DMS114 treated with DMSO at 0.1 percent for 48 hours (cell line): Measurements from ENCODE around the gene ABHD13.
"Not testable (repeated sequence)": the region's sequence is repeated elsewhere in the genome, so short reads cannot be mapped to it uniquely, and the experiment has no call there.

Experiments used
- DNase-seq: peaks from one replicate; lab custom pipeline; 2025; ENCODE audit not compliant: unreplicated experiment; lab: John Stamatoyannopoulos, UW

Gene ABHD13

DNA sequence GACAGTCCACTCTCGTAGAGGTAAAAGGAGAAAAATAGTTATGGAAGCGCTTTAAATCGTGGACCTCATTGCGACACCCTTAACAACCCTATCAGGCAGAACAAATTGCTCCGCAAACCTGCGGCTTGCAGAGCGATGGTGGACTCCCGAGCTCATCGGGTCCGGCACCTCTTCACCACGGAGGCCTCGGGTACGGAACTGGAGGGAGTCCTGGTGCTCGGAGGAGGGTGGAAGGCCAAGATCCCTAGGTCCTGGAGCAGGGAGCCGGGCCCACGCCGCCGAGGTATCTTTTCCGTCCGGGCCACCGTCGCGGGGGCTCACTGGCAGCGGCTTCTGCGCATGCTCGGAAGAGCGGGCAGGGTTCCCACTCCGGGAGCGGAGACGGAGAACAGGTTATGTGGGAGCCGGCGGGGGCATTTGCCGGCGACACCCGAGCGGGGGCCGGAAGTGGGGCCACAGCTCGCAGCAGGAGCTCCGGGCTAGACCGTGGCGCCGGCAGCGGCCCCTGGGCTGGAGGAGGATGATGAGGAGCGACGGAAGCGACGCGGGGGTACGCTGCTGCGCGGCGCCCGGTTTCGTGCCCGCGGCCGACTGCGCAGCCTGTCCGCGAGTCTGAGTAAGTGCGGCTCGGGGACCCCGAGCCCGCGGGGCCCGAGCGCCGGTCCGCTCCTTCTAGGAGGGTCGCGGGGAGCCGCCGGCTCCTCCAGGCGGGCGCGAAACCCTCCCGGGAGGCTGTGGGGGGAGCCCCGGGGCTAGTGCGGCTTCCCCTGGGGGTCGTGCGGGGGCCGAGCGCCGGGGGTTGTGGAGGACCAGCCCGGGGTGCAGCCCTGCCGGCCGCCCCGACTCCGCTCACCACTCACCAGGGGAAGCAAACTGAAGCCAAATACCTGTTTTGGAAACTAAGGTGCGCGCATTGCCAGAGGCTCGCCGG, at the start of gene ABHD13:
TSS of gene ABHD13 (plus strand) at position 349 of the 931 bp plus-strand sequence. CDS start 10,827 bp downstream, outside the sequence.
- DNase-seq, result peak; percentile 56

DNA sequence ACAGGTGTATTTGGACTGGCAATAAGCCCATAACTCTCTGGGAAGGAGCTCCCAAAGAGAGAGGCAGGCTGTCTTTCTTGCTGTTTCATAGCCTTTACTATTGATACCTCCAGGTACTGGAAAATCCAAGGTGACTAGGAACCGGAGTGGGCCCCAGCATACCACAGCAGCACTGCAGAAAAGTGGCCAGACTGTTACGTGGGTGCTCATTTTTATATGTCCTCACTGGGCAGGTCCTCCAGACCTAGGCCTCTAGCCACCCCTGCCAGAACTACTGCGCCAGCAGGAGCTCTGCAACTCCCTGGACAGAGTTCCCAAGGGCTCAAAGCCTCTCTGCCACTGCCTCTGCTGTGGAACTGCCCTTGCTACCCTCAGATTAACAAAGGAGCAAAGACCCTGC, 49.3 kb upstream of the ABHD13 start:
- DNase-seq, result no peak

DNA sequence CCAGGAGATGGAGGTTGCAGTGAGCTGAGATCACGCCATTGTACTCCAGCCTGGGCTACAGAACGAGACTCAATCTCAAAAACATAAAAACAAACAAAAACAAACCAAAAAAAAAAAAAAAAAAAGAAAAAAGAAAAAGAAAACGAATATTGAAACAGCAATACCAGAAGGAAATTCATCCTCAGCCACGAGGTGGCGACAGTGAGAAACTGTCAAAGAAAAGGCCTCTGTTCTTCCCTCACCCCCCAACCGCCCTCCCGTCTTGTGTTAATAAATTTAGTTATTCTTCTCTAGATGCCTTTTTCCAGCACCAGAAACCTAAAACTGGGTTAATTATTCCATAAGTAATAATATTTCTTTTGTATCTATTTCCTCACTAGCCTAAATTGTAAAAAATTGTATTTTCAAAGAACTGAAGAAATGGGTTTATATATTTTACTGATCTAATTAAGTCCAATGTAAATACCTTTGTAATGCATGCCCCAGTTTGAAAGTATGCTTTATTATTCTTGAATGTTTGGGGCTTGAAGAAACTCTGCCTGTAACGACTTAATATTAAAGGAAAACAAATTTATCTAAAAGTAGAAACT, 41.4 kb upstream of the ABHD13 start:
- DNase-seq, result no peak

DNA sequence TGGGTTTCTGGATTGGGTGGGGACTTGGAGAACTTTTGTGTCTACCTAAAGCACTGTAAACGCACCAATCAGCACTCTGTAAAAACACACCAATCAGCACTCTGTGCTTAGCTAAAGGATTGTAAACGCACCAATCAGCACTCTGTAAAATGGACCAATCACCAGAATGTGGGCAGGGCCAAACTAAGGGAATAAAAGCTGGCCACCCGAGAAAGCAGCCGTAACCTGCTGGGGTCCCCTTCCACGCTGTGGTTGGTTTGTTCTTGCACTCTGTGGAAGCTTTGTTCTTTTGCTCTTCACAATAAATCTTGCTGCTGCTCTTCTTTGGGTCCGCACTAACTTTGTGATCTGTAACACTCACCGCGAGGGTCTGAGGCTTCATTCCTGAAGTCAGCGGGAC, 40.1 kb upstream of the ABHD13 start:
- DNase-seq, result no peak

DNA sequence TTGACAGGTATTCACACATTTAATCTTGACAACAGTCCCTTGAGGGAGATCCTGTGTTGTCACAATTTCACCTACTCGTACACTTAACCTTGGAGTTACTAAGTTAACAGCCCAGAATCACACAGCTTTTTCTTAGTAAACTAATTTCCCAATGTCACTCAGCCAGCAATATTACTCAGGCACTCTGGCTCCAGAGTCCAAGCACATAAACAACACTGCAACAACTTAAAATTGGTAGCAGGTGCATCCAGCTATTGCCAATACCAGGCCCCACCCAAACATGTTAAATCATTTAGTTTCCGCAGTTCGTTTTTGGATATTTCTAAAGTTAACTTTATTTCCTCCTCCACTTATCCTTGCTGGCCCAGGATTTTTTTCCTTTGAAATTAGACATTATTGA, 35.5 kb upstream of the ABHD13 start:
- DNase-seq, result no peak

DNA sequence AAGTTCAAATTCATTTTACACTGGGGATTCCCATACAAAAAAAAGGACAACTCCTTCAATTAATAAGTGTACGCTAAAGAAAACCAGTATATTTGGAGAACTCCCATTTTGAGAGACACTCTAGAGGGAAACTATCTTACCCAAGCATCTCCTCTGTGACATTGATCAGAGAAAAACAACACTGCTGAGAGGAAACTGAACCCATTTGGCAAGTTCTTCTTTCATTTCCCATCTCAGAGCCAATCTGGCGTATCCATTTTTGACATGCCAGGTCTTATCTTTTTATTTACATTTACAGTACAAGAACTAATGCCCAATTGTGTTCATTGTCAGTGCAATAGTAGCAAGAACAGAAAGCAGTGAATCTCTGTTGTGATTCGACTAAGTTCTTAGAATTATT, 33.0 kb upstream of the ABHD13 start:
- DNase-seq, result no peak

DNA sequence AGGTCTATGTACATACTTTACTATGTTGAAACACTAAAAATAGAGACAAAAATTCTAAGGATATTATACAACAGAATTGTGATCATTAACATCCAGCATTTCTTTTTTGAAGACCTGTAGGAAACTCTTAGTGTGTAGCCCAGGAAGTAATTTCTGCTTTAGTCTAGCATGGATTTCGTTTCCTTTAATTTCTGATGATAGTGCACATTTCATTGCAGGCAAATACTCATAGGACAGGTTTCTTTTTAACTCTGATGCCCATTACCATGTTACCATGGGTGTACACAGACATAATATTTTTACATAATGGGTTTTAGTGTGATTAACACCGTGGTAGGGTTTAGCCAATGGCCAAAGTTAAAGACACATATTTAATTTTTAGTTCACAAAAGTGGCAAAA, 29.9 kb upstream of the ABHD13 start:
- DNase-seq, result no peak

DNA sequence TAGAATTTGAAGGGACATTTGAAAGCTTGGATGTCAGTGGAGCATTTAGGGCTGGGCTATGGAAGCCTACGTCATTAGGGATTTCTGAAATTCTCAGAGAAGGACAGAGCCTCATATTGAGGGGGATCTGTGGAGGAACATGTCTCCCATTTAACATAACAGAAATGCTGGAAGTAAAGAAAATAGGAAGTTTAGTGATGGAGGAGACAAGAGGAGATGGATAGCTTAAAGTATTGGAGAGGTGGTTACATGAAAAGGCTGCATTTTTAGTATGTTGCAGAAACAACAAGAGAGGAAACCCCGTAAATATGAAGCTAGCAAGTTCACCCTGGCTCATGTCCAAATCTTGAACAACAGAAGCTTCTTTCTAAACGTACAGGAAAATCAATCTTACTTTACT, 27.3 kb upstream of the ABHD13 start:
- DNase-seq, result no peak

DNA sequence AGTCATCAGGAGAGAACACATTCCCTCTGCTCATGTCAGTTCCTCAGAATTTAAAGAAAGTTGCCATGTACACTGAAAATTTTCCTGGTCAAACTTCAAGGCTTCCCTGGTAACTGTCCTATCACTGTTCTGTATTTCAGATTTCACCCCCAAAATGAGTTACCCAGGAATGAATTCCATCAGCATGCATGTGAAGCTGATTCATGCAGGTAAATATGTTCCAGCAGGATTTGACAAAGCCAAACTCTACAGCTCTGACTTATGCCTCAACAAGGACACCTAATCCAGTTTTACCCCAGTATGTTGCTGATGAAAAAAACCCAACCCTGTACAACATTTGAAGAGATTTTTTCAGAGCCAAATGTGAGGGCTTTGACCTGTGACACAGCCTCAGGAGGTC, 24.4 kb upstream of the ABHD13 start:
- DNase-seq, result no peak

DNA sequence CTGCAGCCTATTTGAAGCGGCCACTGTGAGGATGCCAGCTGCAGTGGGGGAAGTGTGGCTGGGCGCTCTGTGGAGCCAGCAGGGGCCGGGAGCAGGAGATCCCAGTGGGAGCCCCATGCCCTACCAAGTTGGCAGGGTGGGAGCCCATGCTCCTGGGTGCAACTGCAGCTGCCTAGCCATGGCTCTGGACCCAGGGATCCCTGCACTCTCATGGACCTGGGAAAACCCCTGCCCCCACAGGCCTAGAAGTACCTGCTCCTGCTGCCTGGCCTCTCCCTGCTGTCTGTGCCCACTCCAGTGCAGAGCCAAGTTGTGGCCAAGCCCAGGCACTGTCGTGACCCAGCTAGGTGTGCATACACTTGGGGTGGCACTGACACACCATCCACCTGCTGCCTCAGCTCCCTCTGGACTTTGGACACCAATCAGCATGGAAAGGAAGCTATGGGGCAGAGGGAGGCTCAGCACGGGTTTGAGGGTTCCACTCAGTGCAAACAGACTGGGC, 23.7 kb upstream of the ABHD13 start:
- DNase-seq, result no peak

DNA sequence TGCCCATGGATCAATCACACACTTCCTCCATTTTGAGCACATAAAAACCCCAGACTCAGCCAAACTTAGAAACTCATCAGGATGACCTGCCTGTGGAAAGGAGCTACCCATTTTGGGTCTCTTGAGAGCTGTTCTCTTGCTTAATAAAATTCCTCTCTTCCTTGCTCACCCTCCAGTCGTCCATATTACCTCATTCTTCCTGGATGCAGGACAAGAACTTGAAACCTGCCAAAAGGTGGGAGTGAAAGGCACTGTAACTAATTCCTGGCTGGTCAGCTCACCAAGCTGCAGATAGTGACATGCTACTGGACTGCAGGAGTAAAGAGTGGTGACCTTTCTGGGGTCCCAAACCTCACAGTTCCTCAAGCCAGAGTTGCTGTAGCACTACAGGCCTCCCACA, 23.0 kb upstream of the ABHD13 start:
- no peak for DNase-seq

DNA sequence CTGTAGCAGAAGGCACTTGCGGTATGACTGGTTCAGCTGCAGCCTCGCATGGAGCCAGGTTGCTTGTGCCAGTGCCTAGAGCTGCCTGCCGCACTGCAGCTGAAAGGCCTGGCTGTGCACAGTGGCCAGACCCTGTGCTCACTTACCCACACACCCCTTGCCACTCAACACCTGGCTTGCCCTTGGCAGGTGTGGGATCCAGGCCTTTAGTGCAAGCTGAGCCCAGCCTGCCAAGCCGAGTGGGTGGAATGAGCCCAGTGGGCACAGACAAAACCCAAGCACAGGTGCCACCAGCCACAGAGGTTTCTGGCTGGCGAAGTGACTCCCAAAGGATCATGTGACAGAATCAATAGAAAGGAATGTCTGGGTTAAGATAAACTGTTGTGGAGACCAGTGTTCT, 22.3 kb upstream of the ABHD13 start:
- DNase-seq, result no peak

DNA sequence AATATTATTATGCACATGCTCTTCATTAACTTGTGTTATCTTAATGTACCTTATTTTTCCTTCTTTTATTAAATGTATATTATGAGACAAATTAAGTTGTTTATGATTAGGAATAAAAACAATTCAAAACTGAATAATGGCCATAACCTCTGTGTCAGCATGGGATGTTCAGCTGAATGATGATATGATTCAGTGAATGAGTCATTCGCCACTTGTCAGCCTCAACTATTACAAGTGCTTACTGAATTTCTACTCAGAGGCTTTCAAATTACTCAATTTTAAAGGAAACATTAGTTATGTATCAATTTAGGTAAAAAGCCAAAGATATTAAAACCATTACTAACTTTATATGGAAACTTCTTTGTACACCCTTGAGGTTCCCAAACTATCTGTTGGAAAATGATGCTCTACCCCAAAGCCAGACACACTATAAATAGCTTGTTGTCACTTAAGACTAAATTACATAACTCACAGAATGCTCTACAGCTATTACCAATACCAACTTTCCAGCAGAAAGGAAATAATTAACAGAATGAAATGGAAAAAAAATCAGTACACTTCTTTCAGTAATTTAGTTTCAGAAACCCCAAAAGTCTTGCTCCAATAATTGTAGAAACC, 17.3 kb upstream of the ABHD13 start:
- DNase-seq, result no peak

DNA sequence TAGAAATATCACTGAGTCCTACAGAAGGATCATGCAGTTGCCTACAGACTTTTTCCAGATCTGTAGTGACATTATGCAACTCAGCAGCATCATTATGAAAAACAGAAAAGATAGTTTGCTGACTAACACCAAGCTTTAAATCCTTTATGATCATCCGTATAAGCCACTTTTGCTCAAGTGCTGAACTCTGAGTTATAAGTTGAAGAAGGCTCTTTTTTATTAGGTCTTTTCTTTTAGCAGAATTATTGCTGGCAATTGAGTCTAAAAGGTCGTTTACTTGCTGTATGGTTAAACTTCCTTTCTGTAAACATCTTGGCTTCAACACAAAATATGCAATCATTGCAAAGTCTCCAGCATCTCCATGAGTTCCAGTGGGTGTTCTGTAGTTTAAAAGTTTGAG, 7.6 kb upstream of the ABHD13 start:
- no peak for DNase-seq

DNA sequence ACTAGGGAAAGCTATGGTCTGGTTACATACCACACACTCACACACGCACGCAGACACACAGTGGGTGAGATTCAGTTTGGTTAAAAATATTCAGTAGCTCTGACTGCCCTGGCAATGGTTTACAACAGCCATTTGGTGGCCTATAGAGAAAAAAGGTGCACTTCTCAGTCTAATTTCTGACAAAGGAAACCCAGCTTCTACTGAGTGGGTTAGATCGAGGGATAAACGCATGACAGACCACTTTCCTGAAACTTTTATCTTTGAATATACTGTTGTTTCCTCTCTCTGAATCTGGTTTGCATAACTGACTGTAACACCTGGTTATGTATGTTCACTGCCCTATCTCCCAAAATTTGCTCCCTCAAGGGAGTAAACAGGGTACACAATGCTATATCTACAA, 5.3 kb upstream of the ABHD13 start:
- no peak for DNase-seq

DNA sequence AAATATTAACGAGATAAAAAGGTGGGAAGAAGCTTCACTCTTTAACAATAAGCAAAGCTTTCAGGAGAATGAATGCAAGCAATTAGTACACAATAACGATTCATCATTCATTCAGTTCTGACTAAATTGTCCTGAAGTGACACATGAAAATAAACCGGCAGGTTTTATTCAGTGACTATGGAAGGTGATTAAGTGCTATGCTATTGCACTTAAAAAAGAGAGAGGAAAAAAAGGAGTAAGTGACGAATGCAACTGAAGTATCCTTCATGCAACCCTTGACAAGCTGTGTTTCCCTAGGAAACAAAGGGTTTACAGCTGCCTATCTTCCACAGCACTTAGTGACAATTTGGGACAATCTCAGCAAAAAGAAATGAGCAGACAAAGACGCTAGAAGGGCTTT, 4.2 kb upstream of the ABHD13 start:
- DNase-seq, result no peak

DNA sequence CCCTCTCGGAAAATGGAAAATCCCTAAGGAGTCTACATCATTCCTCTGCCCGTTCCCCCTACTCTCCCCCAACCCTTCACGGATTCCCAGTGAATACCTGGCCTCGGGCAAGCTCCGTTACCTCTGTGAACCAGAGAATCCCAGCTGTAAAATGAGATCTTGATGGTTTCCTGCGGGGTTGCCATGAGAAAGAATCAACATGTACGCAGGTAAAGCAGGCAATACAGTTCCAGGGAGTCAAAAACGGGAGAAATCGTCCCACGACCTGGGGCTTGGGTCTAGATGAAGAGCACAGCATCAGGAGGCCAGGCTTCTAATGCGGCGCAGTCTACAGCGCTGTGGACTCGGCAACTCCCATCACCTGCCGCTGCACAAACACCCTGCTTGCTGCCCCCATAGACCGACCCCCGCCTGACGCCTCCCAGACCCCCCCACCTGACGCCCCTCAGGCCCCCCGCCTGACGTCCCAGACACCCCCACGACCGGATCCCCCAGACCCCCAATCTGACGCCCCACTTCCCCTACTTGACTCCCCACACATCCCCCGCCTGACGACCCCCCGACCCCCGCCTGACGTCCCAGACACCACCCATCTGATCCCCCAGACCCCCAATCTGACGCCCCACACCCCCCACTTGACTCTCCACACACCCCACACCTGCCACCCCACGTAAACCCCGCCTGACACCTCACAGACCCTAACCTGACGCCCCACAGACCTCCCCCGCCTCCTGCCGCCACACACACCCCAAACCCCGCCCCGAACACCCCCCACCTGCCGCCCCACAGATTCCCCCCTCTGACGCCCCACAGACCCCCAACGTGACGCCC, 3.5 kb upstream of the ABHD13 start:
- DNase-seq, result no peak

DNA sequence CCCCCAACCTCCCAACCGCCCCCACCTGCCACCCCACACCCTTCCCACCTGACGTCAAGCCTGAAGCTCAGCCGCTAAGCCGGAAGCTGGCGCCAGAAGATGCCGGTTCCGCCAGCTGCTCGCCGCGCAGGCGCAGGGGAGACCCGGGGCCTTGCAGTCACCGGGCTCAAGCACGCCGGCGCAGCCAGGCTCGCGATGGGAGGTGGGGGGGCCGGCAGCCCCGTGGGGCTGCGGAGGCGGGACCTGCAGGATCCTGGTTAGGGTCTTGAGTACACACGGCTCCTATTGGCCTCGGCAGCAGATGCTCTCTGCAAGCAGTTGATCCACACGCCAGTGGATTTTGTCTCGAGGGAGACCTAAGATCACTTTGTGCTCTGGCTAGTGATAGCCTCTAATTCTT, 2.8 kb upstream of the ABHD13 start, which contains the start of gene LIG4:
TSS of gene LIG4 (minus strand) at position 101 of the 400 bp plus-strand sequence. CDS start 4,268 bp downstream, outside the sequence.
- DNase-seq, result peak; percentile 62

DNA sequence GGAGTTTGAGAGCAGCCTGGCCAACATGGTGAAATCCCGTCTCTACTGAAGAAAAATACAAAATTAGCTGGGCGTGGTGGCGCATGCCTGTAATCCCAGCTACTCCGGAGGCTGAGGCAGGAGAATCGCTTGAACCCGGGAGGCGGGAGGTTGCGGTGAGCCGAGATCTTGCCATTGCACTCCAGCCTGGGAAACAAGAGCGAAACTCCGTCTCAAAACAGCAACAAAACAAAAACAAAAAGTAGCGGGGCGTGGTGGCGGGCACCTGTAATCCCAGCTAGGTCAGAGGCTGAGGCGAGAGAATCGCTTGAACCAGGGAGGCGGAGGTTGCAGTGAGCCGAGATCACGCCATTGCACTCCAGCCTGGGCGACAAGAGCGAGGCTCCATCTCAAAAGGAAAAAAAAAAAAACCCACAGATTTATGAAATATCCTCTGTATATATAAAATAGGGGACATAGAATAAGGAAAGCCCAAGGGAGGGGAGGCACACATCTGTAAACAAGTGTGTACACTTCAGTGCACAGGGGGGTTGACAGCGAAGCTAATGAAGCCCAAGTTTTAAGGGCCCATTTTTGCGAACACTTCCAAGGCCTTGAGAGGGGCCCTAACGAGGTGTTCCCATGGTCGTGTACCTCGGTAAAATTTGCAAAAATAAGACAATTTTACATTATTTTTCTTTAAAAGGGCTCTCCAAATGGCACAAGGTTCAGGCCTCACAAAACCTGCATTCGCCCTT, 717 bp upstream of the ABHD13 start:
- not testable (repeated sequence) for DNase-seq

DNA sequence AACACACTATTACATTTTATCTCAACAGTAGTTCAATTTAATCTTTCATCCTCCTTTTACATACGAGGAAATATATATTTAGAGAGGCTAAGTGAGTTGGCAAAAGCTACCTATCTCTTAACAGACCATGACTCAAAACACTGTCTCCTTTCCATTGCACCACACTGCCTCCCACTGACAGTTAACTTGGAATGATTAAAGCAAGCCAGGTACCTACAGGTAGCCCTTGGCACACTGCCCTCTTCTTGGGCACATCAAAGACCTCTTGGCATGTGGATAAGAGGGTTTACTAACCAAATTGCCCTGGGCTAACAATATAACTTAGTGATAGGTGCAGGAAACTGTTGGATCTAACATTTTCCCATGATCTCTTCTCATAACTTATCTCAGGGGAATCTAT, 1.8 kb downstream of the ABHD13 start:
- DNase-seq, result no peak
